Body of pancreas (tissue), 4 donors: ENCODE measurements around the gene KRT78. TPM values are rescaled to one million over a fixed set of nuclear protein-coding genes. Genes with fewer than 3 reads are reported as not detected.

ENCODE experiments used
- ATAC-seq: fragments of 150-250 bp; one replicate; pipeline ENCODE4 v1.9.1; 2016
- DNase-seq, 4 donors: peaks; one replicate each; pipeline ENCODE4 v3.0.0-alpha.2; 2019
- H3K27ac ChIP-seq, 4 donors: fragments of 200-600 bp; sonication (generic); 1 replicate in 3 of 4; 2 replicates in 1 of 4; pipeline versions ENCODE4 v1.5.1 to v1.6.1; 2016 to 2019; ENCODE audit warnings: mild to moderate bottlenecking in 1 of 4, mixed read lengths in 1 of 4, moderate library complexity in 1 of 4
- H3K27me3 ChIP-seq, 2 donors: fragments of 200-600 bp; sonication (generic); one replicate each; pipeline ENCODE4 v1.6.0; 2016; ENCODE audit warnings: mild to moderate bottlenecking in 1 of 2
- H3K36me3 ChIP-seq, 2 donors: fragments of 200-600 bp; sonication (generic); replicated peaks in 1 of 2; 2 replicates each; pipeline ENCODE4 v1.5.1; 2016; ENCODE audit warnings: low read depth in 2 of 2; ENCODE audit not compliant: insufficient read depth in 1 of 2
- H3K4me1 ChIP-seq: fragments of 200-600 bp; sonication (generic); one replicate; pipeline ENCODE4 v1.6.0; 2016
- H3K4me3 ChIP-seq, 2 donors: fragments of 200-600 bp; sonication (generic); 1 replicate in 1 of 2; 2 replicates in 1 of 2; pipeline ENCODE4 v1.5.1; 2016 to 2019
- H3K9me3 ChIP-seq, 3 donors: fragments of 200-600 bp; sonication (generic); 1 replicate in 2 of 3; 2 replicates in 1 of 3; pipeline ENCODE4 v1.5.1; 2016
- CTCF ChIP-seq, 7 experiments: fragments of 450-650 bp in 4 of 7; fragments of 200-600 bp in 3 of 7; sonication (generic) in 3 of 7; IDR thresholded peaks; one replicate each; pipeline ENCODE4 v1.5.1; 2016 to 2019; ENCODE audit warnings: antibody characterized with exemption in 7 of 7
- POLR2A ChIP-seq, 3 donors: fragments of 450-650 bp; IDR thresholded peaks; one replicate each; pipeline ENCODE4 v1.6.1; 2016; ENCODE audit warnings: antibody characterized with exemption in 3 of 3, mild to moderate bottlenecking in 2 of 3
- WGBS, 2 donors: methylation state at CpG; one replicate each; pipeline ENCODE4 v1.1.5; 2017; 5-methylcytosine and 5-hydroxymethylcytosine counted together
- intact Hi-C: fragments of 100-400 bp; cut with DNase I; formaldehyde crosslinking; loops from one replicate; pipeline ENCODE4 v1.15.1; 2023
- total RNA-seq, 2 donors: library from RNA; depleted of rRNA; stranded (reverse); fragments of >200 nt; gene quantifications; one replicate each; pipeline ENCODE4 v1.1.0, GENCODE V29; 2016

The KRT78 gene
- total RNA-seq, 2 donors from 2014 or later, result not detected

DNA sequence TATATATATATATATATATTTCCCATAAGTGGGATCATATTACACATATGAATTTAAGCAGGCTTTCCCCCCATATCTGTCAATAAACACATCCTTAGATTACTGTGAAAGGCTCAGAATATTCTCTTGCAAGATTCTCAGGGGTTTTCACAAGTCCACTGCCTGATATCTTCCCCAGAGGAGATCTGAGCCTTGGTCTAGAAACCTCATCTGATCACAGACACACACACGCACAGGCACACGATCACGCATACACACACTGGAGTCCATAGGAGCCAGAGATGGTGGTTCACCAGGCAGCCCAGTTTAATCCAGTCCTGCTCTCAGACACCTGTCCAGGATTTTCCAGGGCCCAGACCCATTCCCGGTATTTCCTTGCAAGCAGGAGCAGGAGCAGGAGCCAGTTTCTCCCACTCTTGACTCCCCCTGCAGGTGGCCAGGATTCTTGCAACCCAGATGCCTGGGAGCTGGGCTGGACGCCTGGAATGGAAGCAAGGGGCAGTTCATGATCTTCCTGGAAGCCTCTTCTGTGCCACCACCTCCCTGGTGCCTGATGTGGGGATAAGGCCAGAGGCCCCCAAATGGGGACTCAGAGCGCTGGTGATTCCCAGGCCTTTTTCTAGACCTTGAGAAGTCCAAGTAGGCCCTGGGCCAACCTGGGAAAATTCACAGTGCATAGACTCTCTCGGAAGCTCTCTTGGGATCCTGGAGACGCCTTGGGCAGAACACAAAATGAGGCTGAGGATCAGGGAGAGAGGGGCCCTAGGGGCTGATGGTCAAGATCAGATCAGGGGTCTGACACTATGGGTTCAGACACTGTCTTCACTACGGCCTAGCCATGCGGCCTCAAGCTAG is 16.5 kb upstream of the KRT78 start:
- no peak overlapping the region for H3K27ac ChIP-seq
- H3K9me3 ChIP-seq, result no peaks in the 10 kb centered on the region
- intact Hi-C loops, result no loop called here
- TF ChIP-seq CTCF (IDR thresholded peaks at IDR 0.05) (peak; percentile 74 to 86 (median 76)), POLR2A (IDR thresholded peaks at IDR 0.05) (no peak)
- no peaks in the 10 kb centered on the region for H3K27me3 ChIP-seq
- WGBS, 2 donors, result 5 to 53% methylated on average over 4 to 10 of the region's 10 CpGs
- peak; percentile 92 for ATAC-seq
- no peaks in the 10 kb centered on the region for H3K36me3 ChIP-seq
- no peak overlapping the region for H3K4me3 ChIP-seq
- H3K4me1 ChIP-seq, result no peaks in the 10 kb centered on the region
- DNase-seq, result peak; percentile 78 to 81 (median 80)

DNA sequence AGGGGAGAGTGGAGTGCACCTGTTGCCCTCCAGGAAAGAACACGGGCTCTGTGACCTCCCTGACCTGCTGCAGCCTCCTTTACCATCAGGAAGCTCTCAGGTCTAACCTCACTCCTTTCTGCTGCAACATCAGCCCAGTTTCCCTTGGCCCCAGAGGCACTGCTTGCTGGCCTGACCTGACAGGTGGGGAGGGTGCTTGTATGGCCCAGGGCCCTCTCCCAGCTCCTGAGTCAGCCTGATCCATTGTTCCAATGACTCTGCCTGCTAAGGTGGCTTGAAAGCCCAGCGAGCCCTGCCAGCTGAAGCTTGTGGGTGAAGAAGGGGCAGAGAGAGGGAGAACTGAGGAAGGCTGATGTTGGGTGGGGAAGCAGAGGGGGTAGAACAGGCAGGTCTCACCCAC is 13.2 kb upstream of the KRT78 start:
- TF ChIP-seq POLR2A (IDR thresholded peaks at IDR 0.05), result no peak
- no peak for TF ChIP-seq CTCF (IDR thresholded peaks at IDR 0.05)
- no peaks in the 10 kb centered on the region for H3K36me3 ChIP-seq
- H3K4me1 ChIP-seq, result no peaks in the 10 kb centered on the region
- intact Hi-C loops, result no loop called here
- no peaks in the 10 kb centered on the region for H3K27me3 ChIP-seq
- H3K9me3 ChIP-seq, result no peaks in the 10 kb centered on the region
- ATAC-seq (no peak), DNase-seq (no peak)
- no peak overlapping the region for H3K4me3 ChIP-seq
- H3K27ac ChIP-seq, result no peak overlapping the region
- WGBS, 2 donors, result 53 to 80% methylated on average over 1 to 2 of the region's 2 CpGs

DNA sequence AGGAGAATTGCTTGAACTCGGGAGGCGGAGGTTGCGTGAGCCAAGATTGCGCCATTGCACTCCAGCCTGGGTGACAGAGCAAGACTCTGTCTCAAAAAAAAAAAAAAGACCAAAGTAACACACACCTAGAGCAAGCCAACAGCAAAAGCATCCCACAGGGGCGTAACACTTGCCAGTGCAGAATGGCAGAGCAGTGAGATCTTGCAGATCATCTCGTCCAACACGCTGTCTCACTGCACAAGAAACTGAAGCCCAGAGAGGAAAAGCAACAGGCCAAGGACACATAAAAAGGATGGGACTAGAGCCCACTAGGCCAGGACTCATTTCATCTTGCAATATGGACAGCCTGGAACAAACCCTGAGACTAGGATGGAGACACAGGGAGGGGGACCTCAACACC is 12.7 kb upstream of the KRT78 start:
- no peak for TF ChIP-seq CTCF (IDR thresholded peaks at IDR 0.05)
- no peak for TF ChIP-seq POLR2A (IDR thresholded peaks at IDR 0.05)
- H3K9me3 ChIP-seq, result no peaks in the 10 kb centered on the region
- H3K36me3 ChIP-seq, result no peaks in the 10 kb centered on the region
- no peak overlapping the region for H3K4me3 ChIP-seq
- no peak for ATAC-seq
- H3K27ac ChIP-seq, result no peak overlapping the region
- WGBS, 2 donors, result 92 to 94% methylated on average over 6 to 7 of the region's 7 CpGs
- DNase-seq, result no peak
- no peaks in the 10 kb centered on the region for H3K4me1 ChIP-seq
- no peaks in the 10 kb centered on the region for H3K27me3 ChIP-seq
- intact Hi-C loops, result no loop called here

DNA sequence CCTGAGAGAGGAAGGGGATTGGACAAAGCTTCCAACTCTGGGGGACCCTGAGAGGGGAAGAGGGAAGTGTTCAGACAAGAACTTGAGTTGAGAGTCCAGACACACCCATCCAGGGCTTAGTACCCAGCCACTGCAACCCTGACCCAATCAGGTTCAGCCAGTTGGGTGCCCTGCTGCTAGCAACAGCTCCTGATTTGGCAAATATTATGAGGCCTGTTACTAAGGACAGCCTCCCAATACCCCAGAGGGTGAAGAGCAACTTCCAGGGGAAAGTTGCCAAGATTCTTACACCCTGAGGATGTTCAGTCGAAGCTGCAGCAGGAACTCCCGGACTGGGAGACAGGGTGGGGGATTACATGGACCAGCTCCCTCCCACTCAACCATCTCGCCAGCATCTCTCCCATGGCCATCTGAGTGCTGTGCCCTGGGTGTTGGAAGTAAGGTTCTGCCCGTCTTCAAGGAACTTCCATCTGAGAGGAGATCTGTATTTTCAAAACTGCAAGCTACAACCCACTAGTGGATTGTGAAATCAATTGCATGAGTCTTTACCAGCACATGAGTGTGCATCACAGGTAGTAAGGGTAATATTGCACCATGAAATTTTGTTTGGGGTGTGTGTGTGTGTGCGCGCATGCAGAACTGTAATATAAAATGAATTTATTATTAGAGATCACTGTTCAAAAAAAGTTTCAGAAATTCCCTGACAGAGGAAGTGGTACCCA is 11.5 kb upstream of the KRT78 start:
- Histone ChIP-seq H3K4me3 (no peak overlapping the region), H3K9me3 (no peaks in the 10 kb centered on the region), H3K27ac (no peak overlapping the region), H3K27me3 (no peaks in the 10 kb centered on the region), H3K36me3 (no peaks in the 10 kb centered on the region), H3K4me1 (no peaks in the 10 kb centered on the region)
- ATAC-seq, result no peak
- intact Hi-C loops, result no loop called here
- 75 to 76% methylated on average over 6 of the region's 6 CpGs for WGBS, 2 donors
- TF ChIP-seq CTCF (IDR thresholded peaks at IDR 0.05) (no peak), POLR2A (IDR thresholded peaks at IDR 0.05) (no peak)
- no peak for DNase-seq
